ENCODE measurements around the gene SHPK.

SHPK gene

DNA sequence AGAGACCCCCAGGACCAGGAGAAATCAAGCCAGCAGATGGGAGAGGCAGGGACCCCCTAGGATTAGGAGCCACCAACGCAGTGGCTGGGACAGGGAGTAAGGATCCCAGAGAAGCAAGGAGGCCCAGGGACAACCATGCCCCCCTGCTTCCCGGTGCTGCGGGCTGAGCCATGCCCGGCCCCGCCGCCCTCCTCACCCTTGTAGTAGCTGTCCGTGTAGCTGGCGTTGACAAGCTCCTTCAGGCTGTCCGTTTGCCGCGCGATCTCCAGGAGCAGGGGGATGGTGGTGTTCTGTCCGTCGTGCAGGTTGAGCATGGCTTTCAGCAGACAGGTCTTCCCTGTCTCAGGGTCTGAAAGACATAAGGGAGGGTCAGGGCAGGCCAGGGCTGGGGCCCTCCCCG, 45.3 kb downstream of the SHPK start:
- Histone ChIP-seq H3K27ac (ENCODE audit: low read depth, low read length, poor library complexity, severe bottlenecking) (no peak overlapping the region), H3K9me2 (ENCODE audit: low read depth, low read length) (no peaks in the 10 kb centered on the region), H3K9me3 (ENCODE audit: low read length) (no peaks in the 10 kb centered on the region), H3K4me2 (ENCODE audit: low read length) (no peak overlapping the region), H3K27me3 (ENCODE audit: insufficient read depth, low read length) (no peaks in the 10 kb centered on the region), H3K9ac (ENCODE audit: low read length) (no peak overlapping the region), H2AFZ (ENCODE audit: low read length) (no peak overlapping the region), H3K4me3 (ENCODE audit: low read depth, low read length, poor library complexity, severe bottlenecking) (no peak overlapping the region), H4K20me1 (ENCODE audit: insufficient read depth, low read length) (no peaks in the 10 kb centered on the region), H3K36me3 (ENCODE audit: insufficient read depth, low read length) (0 out of 2 replicates have a peak, but pooled peaks cover 3% of the 10 kb centered on the region), H3K79me2 (ENCODE audit: insufficient read depth, low read length) (no peaks in the 10 kb centered on the region), H3K4me1 (ENCODE audit: insufficient read depth, low read length, severe bottlenecking) (no peaks in the 10 kb centered on the region), H3F3A (ENCODE audit: insufficient read depth, low read length) (no peaks in the 10 kb centered on the region)
- TF ChIP-seq, protein P1, sequence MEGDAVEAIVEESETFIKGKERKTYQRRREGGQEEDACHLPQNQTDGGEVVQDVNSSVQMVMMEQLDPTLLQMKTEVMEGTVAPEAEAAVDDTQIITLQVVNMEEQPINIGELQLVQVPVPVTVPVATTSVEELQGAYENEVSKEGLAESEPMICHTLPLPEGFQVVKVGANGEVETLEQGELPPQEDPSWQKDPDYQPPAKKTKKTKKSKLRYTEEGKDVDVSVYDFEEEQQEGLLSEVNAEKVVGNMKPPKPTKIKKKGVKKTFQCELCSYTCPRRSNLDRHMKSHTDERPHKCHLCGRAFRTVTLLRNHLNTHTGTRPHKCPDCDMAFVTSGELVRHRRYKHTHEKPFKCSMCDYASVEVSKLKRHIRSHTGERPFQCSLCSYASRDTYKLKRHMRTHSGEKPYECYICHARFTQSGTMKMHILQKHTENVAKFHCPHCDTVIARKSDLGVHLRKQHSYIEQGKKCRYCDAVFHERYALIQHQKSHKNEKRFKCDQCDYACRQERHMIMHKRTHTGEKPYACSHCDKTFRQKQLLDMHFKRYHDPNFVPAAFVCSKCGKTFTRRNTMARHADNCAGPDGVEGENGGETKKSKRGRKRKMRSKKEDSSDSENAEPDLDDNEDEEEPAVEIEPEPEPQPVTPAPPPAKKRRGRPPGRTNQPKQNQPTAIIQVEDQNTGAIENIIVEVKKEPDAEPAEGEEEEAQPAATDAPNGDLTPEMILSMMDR (IDR thresholded peaks at IDR 0.05; ENCODE audit: low read length) = no peak
- no peak for TF ChIP-seq EZH2 (IDR thresholded peaks at IDR 0.05; ENCODE audit: borderline replicate concordance, low read length)

DNA sequence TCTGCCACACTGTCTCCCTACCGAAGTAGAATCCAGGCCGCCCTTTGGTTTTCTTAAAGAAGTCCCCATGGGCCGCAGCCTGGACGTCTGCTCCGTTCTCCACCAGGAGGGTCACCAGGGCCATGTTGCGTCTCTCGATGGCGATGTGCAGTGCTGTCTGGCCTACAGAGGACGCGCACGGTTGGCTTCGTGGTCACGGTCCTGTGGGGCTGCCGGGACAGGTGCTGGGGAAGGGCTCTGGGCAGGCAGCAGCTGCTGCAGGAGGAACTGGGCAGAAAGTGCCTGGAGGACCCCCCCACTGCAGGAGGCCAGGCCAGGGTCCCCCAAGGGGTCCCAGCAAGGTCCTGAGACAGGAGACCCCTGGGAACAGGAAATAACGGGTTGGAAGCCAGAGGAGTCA, 45.8 kb downstream of the SHPK start:
- 0 out of 2 replicates have a peak, but pooled peaks cover 3% of the 10 kb centered on the region for H3K36me3 ChIP-seq (ENCODE audit: insufficient read depth, low read length)
- no peak overlapping the region for H3K4me3 ChIP-seq (ENCODE audit: low read depth, low read length, poor library complexity, severe bottlenecking)
- H3K27ac ChIP-seq (ENCODE audit: low read depth, low read length, poor library complexity, severe bottlenecking) = no peak overlapping the region
- TF ChIP-seq EZH2 (IDR thresholded peaks at IDR 0.05; ENCODE audit: borderline replicate concordance, low read length) = no peak
- TF ChIP-seq, protein P1 (IDR thresholded peaks at IDR 0.05; ENCODE audit: low read length) = no peak
- no peaks in the 10 kb centered on the region for H3K27me3 ChIP-seq (ENCODE audit: insufficient read depth, low read length)
- no peak overlapping the region for H2AFZ ChIP-seq (ENCODE audit: low read length)
- H3F3A ChIP-seq (ENCODE audit: insufficient read depth, low read length) = no peaks in the 10 kb centered on the region
- H3K79me2 ChIP-seq (ENCODE audit: insufficient read depth, low read length) = no peaks in the 10 kb centered on the region
- no peak overlapping the region for H3K4me2 ChIP-seq (ENCODE audit: low read length)
- H3K9ac ChIP-seq (ENCODE audit: low read length) = no peak overlapping the region
- no peaks in the 10 kb centered on the region for H3K4me1 ChIP-seq (ENCODE audit: insufficient read depth, low read length, severe bottlenecking)
- H3K9me3 ChIP-seq (ENCODE audit: low read length) = no peaks in the 10 kb centered on the region
- H3K9me2 ChIP-seq (ENCODE audit: low read depth, low read length) = no peaks in the 10 kb centered on the region
- H4K20me1 ChIP-seq (ENCODE audit: insufficient read depth, low read length) = no peaks in the 10 kb centered on the region

DNA sequence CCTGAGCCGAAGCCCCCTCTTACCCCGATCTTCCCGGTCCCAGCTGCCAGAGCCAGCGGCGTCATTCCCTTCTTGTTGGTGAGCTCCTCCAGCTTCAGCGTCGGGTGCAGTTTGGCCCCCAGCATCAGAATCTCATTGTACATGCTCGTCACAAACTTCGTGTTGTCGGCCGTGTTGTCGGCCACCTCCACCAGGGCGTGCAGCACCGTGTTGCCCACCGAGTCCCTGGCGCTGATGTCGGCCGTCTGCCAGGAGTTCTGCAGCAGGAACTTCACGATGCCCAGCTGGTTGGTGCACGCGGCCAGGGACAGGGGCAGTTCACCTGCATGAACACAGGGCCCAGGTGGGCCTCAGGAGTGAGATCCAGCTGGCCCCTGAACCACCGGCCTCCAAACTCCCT, 46.3 kb downstream of the SHPK start:
- Histone ChIP-seq H3K4me1 (ENCODE audit: insufficient read depth, low read length, severe bottlenecking) (no peaks in the 10 kb centered on the region), H3K27me3 (ENCODE audit: insufficient read depth, low read length) (no peaks in the 10 kb centered on the region), H3K27ac (ENCODE audit: low read depth, low read length, poor library complexity, severe bottlenecking) (no peak overlapping the region)

More for the DNA sequence above, 46.3 kb downstream of the SHPK start:
- H3K9me3 ChIP-seq (ENCODE audit: low read length) = no peaks in the 10 kb centered on the region
- H4K20me1 ChIP-seq (ENCODE audit: insufficient read depth, low read length) = no peaks in the 10 kb centered on the region
- no peaks in the 10 kb centered on the region for H3F3A ChIP-seq (ENCODE audit: insufficient read depth, low read length)
- no peak overlapping the region for H3K4me2 ChIP-seq (ENCODE audit: low read length)
- 0 out of 2 replicates have a peak, but pooled peaks cover 3% of the 10 kb centered on the region for H3K36me3 ChIP-seq (ENCODE audit: insufficient read depth, low read length)
- no peak overlapping the region for H2AFZ ChIP-seq (ENCODE audit: low read length)
- TF ChIP-seq EZH2 (IDR thresholded peaks at IDR 0.05; ENCODE audit: borderline replicate concordance, low read length) = no peak
- TF ChIP-seq, protein P1 (IDR thresholded peaks at IDR 0.05; ENCODE audit: low read length) = no peak
- H3K9me2 ChIP-seq (ENCODE audit: low read depth, low read length) = no peaks in the 10 kb centered on the region
- H3K79me2 ChIP-seq (ENCODE audit: insufficient read depth, low read length) = no peaks in the 10 kb centered on the region
- H3K4me3 ChIP-seq (ENCODE audit: low read depth, low read length, poor library complexity, severe bottlenecking) = no peak overlapping the region
- H3K9ac ChIP-seq (ENCODE audit: low read length) = no peak overlapping the region

All from OCI-LY1 (cell line).